GM12891 (cell line): ENCODE data around the gene COQ5.

Experiments used
- POLR2A ChIP-seq: IDR thresholded peaks from 2 replicates; pipeline ENCODE4 v1.6.1; 2011; ENCODE audit warnings: low read depth, low read length, control low read depth
- SPI1 ChIP-seq: IDR thresholded peaks from 2 replicates; pipeline ENCODE4 v1.6.1; 2011; ENCODE audit warnings: low read depth, low read length, control low read depth
- TAF1 ChIP-seq: IDR thresholded peaks from 2 replicates; pipeline ENCODE4 v1.6.1; 2011; ENCODE audit warnings: low read depth, low read length, control low read depth

GRCh38 chr12:120490325-120490724, 38.6 kb downstream of the COQ5 start:
- no peak for TF ChIP-seq POLR2A
- no peak for TF ChIP-seq TAF1
- no peak for TF ChIP-seq SPI1
